ENCODE measurements around the gene FOXA2.

DNA sequence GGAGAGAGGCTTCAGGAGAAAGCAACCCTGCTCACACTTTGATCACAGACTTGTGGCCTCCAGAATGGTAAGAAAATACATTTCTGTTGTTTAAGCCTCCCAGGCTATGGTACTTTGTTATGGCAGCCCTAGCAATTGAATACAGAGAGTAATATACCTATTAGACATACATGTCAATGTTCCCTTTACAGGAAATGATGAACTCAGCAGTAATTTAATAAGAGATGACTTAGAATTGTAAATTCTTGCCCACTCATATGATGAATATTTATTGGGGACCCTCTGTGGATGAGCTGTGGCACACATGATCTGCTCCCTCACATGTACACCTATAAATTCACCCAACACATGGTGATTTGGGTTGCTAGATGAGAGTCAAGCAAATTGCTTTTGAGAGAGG is 20.4 kb upstream of the FOXA2 start:
- TF ChIP-seq POLR2AphosphoS5 (IDR thresholded peaks at IDR 0.05; ENCODE audit: borderline replicate concordance, low read depth, low read length) (no peak), EZH2 (IDR thresholded peaks at IDR 0.05) (no peak)

Measured in SK-N-MC (cell line).